Prostate gland (tissue), 2 donors: Measurements from ENCODE around the gene COL1A1. TPM values are rescaled to one million over a fixed set of nuclear protein-coding genes. Genes with fewer than 3 reads are reported as not detected.

Experiments
- DNase-seq: peaks from one replicate; pipeline ENCODE4 v3.0.0-alpha.2; 2019; ENCODE audit warnings: low spot score
- H3K27ac ChIP-seq, 2 donors: fragments of 200-600 bp; sonication (generic); 2 replicates each; pipeline ENCODE4 v1.5.1; 2017 to 2019
- H3K27me3 ChIP-seq: fragments of 200-600 bp; sonication (generic); replicated peaks from 2 replicates; pipeline ENCODE4 v1.5.1; 2019; ENCODE audit not compliant: insufficient read depth
- H3K36me3 ChIP-seq, 2 donors: fragments of 200-600 bp; sonication (generic); 1 replicate in 1 of 2; 2 replicates in 1 of 2; pipeline versions ENCODE4 v1.5.1 to v1.8.1; 2017 to 2019
- H3K4me1 ChIP-seq: fragments of 200-600 bp; sonication (generic); replicated peaks from 2 replicates; pipeline ENCODE4 v1.5.1; 2019
- H3K4me3 ChIP-seq, 2 donors: fragments of 200-600 bp; sonication (generic); 2 replicates each; pipeline ENCODE4 v1.5.1; 2017 to 2019
- H3K9me3 ChIP-seq: fragments of 200-600 bp; sonication (generic); 2 replicates; pipeline ENCODE4 v1.5.1; 2017
- CTCF ChIP-seq, 4 experiments: fragments of 200-600 bp in 2 of 4; fragments of 450-650 bp in 2 of 4; sonication (generic) in 2 of 4; IDR thresholded peaks; 1 replicate in 3 of 4; 2 replicates in 1 of 4; pipeline ENCODE4 v1.5.1; 2016 to 2019; ENCODE audit warnings: antibody characterized with exemption in 4 of 4, mild to moderate bottlenecking in 2 of 4, moderate library complexity in 2 of 4
- POLR2A ChIP-seq: fragments of 450-650 bp; IDR thresholded peaks from one replicate; pipeline ENCODE4 v1.6.1; 2016; ENCODE audit warnings: antibody characterized with exemption, mild to moderate bottlenecking
- POLR2AphosphoS5 ChIP-seq: sonication (generic); formaldehyde crosslinking; IDR thresholded peaks from one replicate; pipeline ENCODE4 v1.6.1; 2017; ENCODE audit warnings: antibody characterized with exemption
- WGBS: methylation state at CpG from one replicate; pipeline ENCODE4 v1.1.5; 2018; 5-methylcytosine and 5-hydroxymethylcytosine counted together
- intact Hi-C: fragments of 100-400 bp; cut with DNase I; formaldehyde crosslinking; loops from one replicate; pipeline ENCODE4 v1.14.2; 2022
- total RNA-seq, 2 donors: library from RNA; depleted of rRNA; stranded (reverse); fragments of >200 nt; gene quantifications; one replicate each; pipeline ENCODE4 v1.1.0, GENCODE V29; 2016

The COL1A1 gene
- total RNA-seq, 2 donors from 2014 or later, result 21.5 to 81.0 TPM

- TF ChIP-seq POLR2AphosphoS5 (no peak), POLR2A (no peak), CTCF (IDR thresholded peaks at IDR 0.05) (no peak)
- peak overlapping the region; percentile 69 to 73 for H3K27ac ChIP-seq
- no peaks in the 10 kb centered on the region for H3K9me3 ChIP-seq
- H3K36me3 ChIP-seq, result no peaks in the 10 kb centered on the region
- intact Hi-C loops, result no loop called here
- WGBS, result 36% methylated on average over 26 of the region's 26 CpGs
- no peaks in the 10 kb centered on the region for H3K4me1 ChIP-seq
- H3K4me3 ChIP-seq, result no peak overlapping the region
- no peaks in the 10 kb centered on the region for H3K27me3 ChIP-seq
- no peak for DNase-seq
Measured at GRCh38 chr17:50210240-50211225, 9.1 kb upstream of the COL1A1 start.

- intact Hi-C loops, result no loop called here
- Histone ChIP-seq H3K9me3 (no peaks in the 10 kb centered on the region), H3K4me1 (no peaks in the 10 kb centered on the region), H3K4me3 (no peak overlapping the region), H3K36me3 (no peaks in the 10 kb centered on the region), H3K27ac (peak overlapping the region; percentile 69 to 73), H3K27me3 (no peaks in the 10 kb centered on the region)
- 62% methylated on average over 16 of the region's 16 CpGs for WGBS
- TF ChIP-seq POLR2A, result no peak
- peak; percentile 54 for TF ChIP-seq POLR2AphosphoS5
- no peak for DNase-seq
Measured at GRCh38 chr17:50209472-50210239, 8.2 kb upstream of the COL1A1 start.

GRCh38 chr17:50209133-50209471, 7.7 kb upstream of the COL1A1 start:
- no peak overlapping the region for H3K4me3 ChIP-seq
- TF ChIP-seq CTCF (IDR thresholded peaks at IDR 0.05) (no peak), POLR2AphosphoS5 (no peak), POLR2A (no peak)
- H3K4me1 ChIP-seq, result no peaks in the 10 kb centered on the region
- H3K27ac ChIP-seq, result peak overlapping the region; percentile 12 to 61
- intact Hi-C loops, result no loop called here
- H3K9me3 ChIP-seq, result no peaks in the 10 kb centered on the region
- no peaks in the 10 kb centered on the region for H3K36me3 ChIP-seq
- no peak for DNase-seq
- 85% methylated on average over 6 of the region's 6 CpGs for WGBS
- H3K27me3 ChIP-seq, result no peaks in the 10 kb centered on the region

- TF ChIP-seq POLR2A (no peak), CTCF (IDR thresholded peaks at IDR 0.05) (no peak), POLR2AphosphoS5 (no peak)
- H3K27me3 ChIP-seq, result no peaks in the 10 kb centered on the region
- no peaks in the 10 kb centered on the region for H3K9me3 ChIP-seq
- H3K4me1 ChIP-seq, result no peaks in the 10 kb centered on the region
- H3K4me3 ChIP-seq, result no peak overlapping the region
- no peak for DNase-seq
- H3K36me3 ChIP-seq, result no peaks in the 10 kb centered on the region
- WGBS, result 84% methylated on average over 3 of the region's 3 CpGs
- intact Hi-C loops, result no loop called here
- no peak overlapping the region for H3K27ac ChIP-seq
Measured at GRCh38 chr17:50208611-50209061, 7.2 kb upstream of the COL1A1 start.

GRCh38 chr17:50207792-50208567, 6.5 kb upstream of the COL1A1 start:
- no peaks in the 10 kb centered on the region for H3K27me3 ChIP-seq
- H3K4me3 ChIP-seq, result no peak overlapping the region
- intact Hi-C loops, result no loop called here
- 90% methylated on average over 8 of the region's 8 CpGs for WGBS
- no peaks in the 10 kb centered on the region for H3K4me1 ChIP-seq
- no peak for DNase-seq
- H3K9me3 ChIP-seq, result no peaks in the 10 kb centered on the region
- no peak overlapping the region for H3K27ac ChIP-seq
- TF ChIP-seq POLR2A (no peak), CTCF (IDR thresholded peaks at IDR 0.05) (no peak), POLR2AphosphoS5 (no peak)
- no peaks in the 10 kb centered on the region for H3K36me3 ChIP-seq
